ENCODE data around the gene FBXL19. TPM values are rescaled to one million over a fixed set of nuclear protein-coding genes. Genes with fewer than 3 reads are reported as not detected.

FBXL19 gene
- total and polyA plus RNA-seq, 2 of the 13 experiments (the other 11 are each of a cell fraction or from before 2014, with no cell fraction given): 6.0 to 13.7 TPM

DNA sequence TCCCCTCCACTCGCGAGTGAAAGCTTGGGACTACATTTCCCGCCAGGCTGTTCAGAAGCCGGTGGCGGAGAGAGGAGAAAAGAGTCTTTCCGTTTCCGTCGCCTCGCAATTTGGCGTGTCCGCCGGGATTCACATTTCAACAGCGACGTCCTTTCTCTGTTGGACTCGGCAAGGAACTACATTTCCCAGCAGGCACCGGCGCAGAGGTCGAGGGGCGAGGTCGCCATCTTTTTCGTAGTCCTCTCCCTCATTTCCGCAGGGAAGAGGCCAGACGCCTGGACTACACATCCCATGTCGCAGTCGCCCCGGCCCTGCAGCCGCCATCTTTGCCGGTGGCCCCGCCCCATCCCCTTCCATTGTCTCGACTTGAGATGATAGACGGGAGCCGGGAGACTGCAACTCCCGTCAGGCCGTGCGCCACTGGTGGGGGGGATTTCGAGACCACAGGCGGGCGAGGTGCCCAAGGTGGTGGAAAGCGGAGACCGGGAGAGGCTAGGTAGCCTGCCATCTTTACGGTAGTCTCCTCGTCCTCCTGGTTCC, 882 bp upstream of the FBXL19 start (continued):
- TF ChIP-seq, protein P1, sequence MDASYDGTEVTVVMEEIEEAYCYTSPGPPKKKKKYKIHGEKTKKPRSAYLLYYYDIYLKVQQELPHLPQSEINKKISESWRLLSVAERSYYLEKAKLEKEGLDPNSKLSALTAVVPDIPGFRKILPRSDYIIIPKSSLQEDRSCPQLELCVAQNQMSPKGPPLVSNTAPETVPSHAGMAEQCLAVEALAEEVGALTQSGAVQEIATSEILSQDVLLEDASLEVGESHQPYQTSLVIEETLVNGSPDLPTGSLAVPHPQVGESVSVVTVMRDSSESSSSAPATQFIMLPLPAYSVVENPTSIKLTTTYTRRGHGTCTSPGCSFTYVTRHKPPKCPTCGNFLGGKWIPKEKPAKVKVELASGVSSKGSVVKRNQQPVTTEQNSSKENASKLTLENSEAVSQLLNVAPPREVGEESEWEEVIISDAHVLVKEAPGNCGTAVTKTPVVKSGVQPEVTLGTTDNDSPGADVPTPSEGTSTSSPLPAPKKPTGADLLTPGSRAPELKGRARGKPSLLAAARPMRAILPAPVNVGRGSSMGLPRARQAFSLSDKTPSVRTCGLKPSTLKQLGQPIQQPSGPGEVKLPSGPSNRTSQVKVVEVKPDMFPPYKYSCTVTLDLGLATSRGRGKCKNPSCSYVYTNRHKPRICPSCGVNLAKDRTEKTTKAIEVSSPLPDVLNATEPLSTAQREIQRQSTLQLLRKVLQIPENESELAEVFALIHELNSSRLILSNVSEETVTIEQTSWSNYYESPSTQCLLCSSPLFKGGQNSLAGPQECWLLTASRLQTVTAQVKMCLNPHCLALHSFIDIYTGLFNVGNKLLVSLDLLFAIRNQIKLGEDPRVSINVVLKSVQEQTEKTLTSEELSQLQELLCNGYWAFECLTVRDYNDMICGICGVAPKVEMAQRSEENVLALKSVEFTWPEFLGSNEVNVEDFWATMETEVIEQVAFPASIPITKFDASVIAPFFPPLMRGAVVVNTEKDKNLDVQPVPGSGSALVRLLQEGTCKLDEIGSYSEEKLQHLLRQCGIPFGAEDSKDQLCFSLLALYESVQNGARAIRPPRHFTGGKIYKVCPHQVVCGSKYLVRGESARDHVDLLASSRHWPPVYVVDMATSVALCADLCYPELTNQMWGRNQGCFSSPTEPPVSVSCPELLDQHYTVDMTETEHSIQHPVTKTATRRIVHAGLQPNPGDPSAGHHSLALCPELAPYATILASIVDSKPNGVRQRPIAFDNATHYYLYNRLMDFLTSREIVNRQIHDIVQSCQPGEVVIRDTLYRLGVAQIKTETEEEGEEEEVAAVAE (CRISPR knock-in tag; IDR thresholded peaks at IDR 0.05; ENCODE audit: borderline replicate concordance): no peak; the same call in 1 of the 2 replicates
- TF ChIP-seq UBTF (CRISPR knock-in tag; IDR thresholded peaks at IDR 0.05) (peak; percentile 51; the same call in 1 of the 2 replicates), CEBPB (IDR thresholded peaks at IDR 0.05; ENCODE audit: borderline replicate concordance, low read depth, low read length) (0 out of 2 replicates have a peak, but pooled peaks have one; percentile 18), ZFP62 (CRISPR knock-in tag; IDR thresholded peaks at IDR 0.05) (peak; percentile 24; the same call in 1 of the 2 replicates), AGO1 (IDR thresholded peaks at IDR 0.05; ENCODE audit: low read depth, low read length, poor library complexity, severe bottlenecking) (peak; percentile 6), PATZ1 (CRISPR knock-in tag; IDR thresholded peaks at IDR 0.05) (no peak), ZNF772 (CRISPR knock-in tag; IDR thresholded peaks at IDR 0.05) (peak; percentile 75; the same call in 1 of the 2 replicates), SMYD3 (CRISPR knock-in tag; IDR thresholded peaks at IDR 0.05) (peak; percentile 92; the same call in 1 of the 2 replicates), RAD51 (IDR thresholded peaks at IDR 0.05; ENCODE audit: borderline replicate concordance) (no peak), ZNF790 (CRISPR knock-in tag; IDR thresholded peaks at IDR 0.05; ENCODE audit: borderline replicate concordance) (peak; percentile 47; the same call in 1 of the 2 replicates), RARA (CRISPR knock-in tag; IDR thresholded peaks at IDR 0.05) (0 out of 2 replicates have a peak, but pooled peaks have one; percentile 15), HDAC1 (CRISPR knock-in tag; IDR thresholded peaks at IDR 0.05) (peak; percentile 80), ARID5B (CRISPR knock-in tag; IDR thresholded peaks at IDR 0.05) (no peak)
- TF ChIP-seq, protein P2, sequence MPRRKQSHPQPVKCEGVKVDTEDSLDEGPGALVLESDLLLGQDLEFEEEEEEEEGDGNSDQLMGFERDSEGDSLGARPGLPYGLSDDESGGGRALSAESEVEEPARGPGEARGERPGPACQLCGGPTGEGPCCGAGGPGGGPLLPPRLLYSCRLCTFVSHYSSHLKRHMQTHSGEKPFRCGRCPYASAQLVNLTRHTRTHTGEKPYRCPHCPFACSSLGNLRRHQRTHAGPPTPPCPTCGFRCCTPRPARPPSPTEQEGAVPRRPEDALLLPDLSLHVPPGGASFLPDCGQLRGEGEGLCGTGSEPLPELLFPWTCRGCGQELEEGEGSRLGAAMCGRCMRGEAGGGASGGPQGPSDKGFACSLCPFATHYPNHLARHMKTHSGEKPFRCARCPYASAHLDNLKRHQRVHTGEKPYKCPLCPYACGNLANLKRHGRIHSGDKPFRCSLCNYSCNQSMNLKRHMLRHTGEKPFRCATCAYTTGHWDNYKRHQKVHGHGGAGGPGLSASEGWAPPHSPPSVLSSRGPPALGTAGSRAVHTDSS (CRISPR knock-in tag; conservative IDR thresholded peaks at IDR 0.05): peak; percentile 59; the same call in 1 of the 2 replicates

Data from HepG2 (cell line).